IMR-90 (cell line): ENCODE measurements around the gene AMFR.

ENCODE experiments used
- CTCF ChIP-seq: conservative IDR thresholded peaks from 2 replicates; pipeline ENCODE4 v1.5.1; 2012; ENCODE audit warnings: mild to moderate bottlenecking, low read depth, low read length, improper control_type of control experiment
- POLR2A ChIP-seq: IDR thresholded peaks from 2 replicates; pipeline ENCODE4 v1.6.1; 2012; ENCODE audit warnings: mild to moderate bottlenecking, low read depth, low read length
- USF2 ChIP-seq: fragments of 150-350 bp; IDR thresholded peaks from 2 replicates; pipeline ENCODE4 v1.6.1; 2017; ENCODE audit warnings: mild to moderate bottlenecking, antibody characterized with exemption, low read length, low read depth

GRCh38 chr16:56354746-56355145 lies 70.6 kb downstream of the AMFR start:
- TF ChIP-seq USF2: no peak
- no peak for TF ChIP-seq CTCF
- no peak for TF ChIP-seq POLR2A
